B cell (primary cell): Measurements from ENCODE around the gene HTRA2. TPM values are rescaled to one million over a fixed set of nuclear protein-coding genes. Genes with fewer than 3 reads are reported as not detected.

Experiments
- ATAC-seq: fragments of 200-7000 bp; cut with Tn5 transposase; one replicate; pipeline ENCODE4 v1.10.0; 2021; ENCODE audit warnings: low read depth, mild to moderate bottlenecking, moderate number of reproducible peaks, moderate library complexity
- CTCF ChIA-PET: fragments of 350-600 bp; sonication (Branson Sonifier 250); formaldehyde crosslinking; loops from one replicate; lab custom pipeline; 2021; ENCODE audit warnings: antibody characterized with exemption, inconsistent platforms; lab: Charles Lee
- POLR2A ChIA-PET: fragments of 350-600 bp; sonication (Branson Sonifier 250); formaldehyde crosslinking; loops from one replicate; lab custom pipeline; 2021; ENCODE audit warnings: antibody characterized with exemption; lab: Charles Lee
- DNase-seq: peaks from one replicate; pipeline ENCODE4 v3.0.0; 2013
- H2AFZ ChIP-seq: 2 replicates; pipeline ENCODE4 v1.6.1; 2012; ENCODE audit warnings: mild to moderate bottlenecking, low read depth, low read length; ENCODE audit not compliant: insufficient read depth, poor library complexity, severe bottlenecking
- H3K27ac ChIP-seq, 2 donors: 1 replicate in 1 of 2; 2 replicates in 1 of 2; pipeline ENCODE4 v1.5.1; 2012 to 2013; ENCODE audit warnings: low read length in 2 of 2, mild to moderate bottlenecking in 2 of 2, moderate library complexity in 1 of 2
- H3K27me3 ChIP-seq, 4 experiments: fragments of 200-600 bp in 1 of 4; sonication (generic) in 1 of 4; replicated peaks in 1 of 4; 1 replicate in 2 of 4; 2 replicates in 2 of 4; pipeline versions ENCODE4 v1.6.1 to v1.7.0; 2013 to 2016; ENCODE audit warnings: low read length in 3 of 4, mild to moderate bottlenecking in 2 of 4, mixed read lengths in 1 of 4, moderate library complexity in 1 of 4; ENCODE audit not compliant: insufficient read depth in 4 of 4, control insufficient read depth in 3 of 4; ENCODE audit errors: control extremely low read depth in 1 of 4
- H3K36me3 ChIP-seq, 2 experiments: replicated peaks in 1 of 2; 1 replicate in 1 of 2; 2 replicates in 1 of 2; pipeline versions ENCODE4 v1.6.1 to v1.7.1; 2013; ENCODE audit warnings: low read length in 1 of 2; ENCODE audit not compliant: insufficient read depth in 2 of 2, control insufficient read depth in 1 of 2; ENCODE audit errors: control extremely low read depth in 1 of 2, extremely low read depth in 1 of 2
- H3K4me1 ChIP-seq, 2 donors: fragments of 200-600 bp in 1 of 2; sonication (generic) in 1 of 2; 1 replicate in 1 of 2; 2 replicates in 1 of 2; pipeline versions ENCODE4 v1.5.1 to v1.6.1; 2013 to 2017; ENCODE audit warnings: low read length in 2 of 2; ENCODE audit not compliant: control insufficient read depth in 2 of 2, insufficient read depth in 2 of 2
- H3K4me2 ChIP-seq: replicated peaks from 2 replicates; pipeline ENCODE3; 2012; ENCODE audit warnings: mild to moderate bottlenecking, low read depth, low read length; ENCODE audit not compliant: poor library complexity, severe bottlenecking
- H3K4me3 ChIP-seq, 5 experiments: fragments of 200-600 bp in 1 of 5; sonication (generic) in 1 of 5; 1 replicate in 3 of 5; 2 replicates in 2 of 5; pipeline versions ENCODE4 v1.5.1 to v1.7.0; 2011 to 2016; ENCODE audit warnings: low read length in 4 of 5, mild to moderate bottlenecking in 4 of 5, low read depth in 2 of 5, control low read depth in 1 of 5, moderate library complexity in 1 of 5; ENCODE audit not compliant: insufficient read depth in 1 of 5; ENCODE audit errors: control extremely low read depth in 1 of 5, extremely low read depth in 1 of 5
- H3K79me2 ChIP-seq: fragments of 200-600 bp; sonication (generic); one replicate; pipeline ENCODE4 v1.6.0; 2016; ENCODE audit warnings: low read length; ENCODE audit not compliant: control insufficient read depth, insufficient read depth
- H3K9ac ChIP-seq: fragments of 200-600 bp; sonication (generic); 2 replicates; pipeline ENCODE4 v1.6.1; 2017; ENCODE audit warnings: mild to moderate bottlenecking, low read length, moderate library complexity
- H3K9me3 ChIP-seq, 3 donors: one replicate each; pipeline versions ENCODE4 v1.6.1 to v1.7.1; 2013; ENCODE audit warnings: low read length in 2 of 3; ENCODE audit not compliant: control insufficient read depth in 2 of 3, insufficient read depth in 1 of 3; ENCODE audit errors: control extremely low read depth in 1 of 3
- H4K20me1 ChIP-seq: 2 replicates; pipeline ENCODE4 v1.6.0; 2012; ENCODE audit warnings: mild to moderate bottlenecking, low read length; ENCODE audit not compliant: insufficient read depth, control insufficient read depth, poor library complexity, severe bottlenecking
- H3K27ac Mint-ChIP-seq: one replicate; pipeline ENCODE4 v1.8.0; 2021; ENCODE audit warnings: mixed read lengths
- H3K27me3 Mint-ChIP-seq: one replicate; pipeline ENCODE4 v1.8.0; 2021; ENCODE audit warnings: mixed read lengths
- H3K4me1 Mint-ChIP-seq: one replicate; pipeline ENCODE4 v1.8.0; 2021; ENCODE audit warnings: mixed read lengths
- H3K4me3 Mint-ChIP-seq: one replicate; pipeline ENCODE4 v1.8.0; 2021; ENCODE audit warnings: mixed read lengths
- H3K9me3 Mint-ChIP-seq: one replicate; pipeline ENCODE4 v1.8.0; 2022; ENCODE audit warnings: mixed read lengths; ENCODE audit not compliant: insufficient read depth
- CTCF ChIP-seq: fragments of 200-600 bp; IDR thresholded peaks from one replicate; pipeline ENCODE4 v1.8.0; 2022; ENCODE audit warnings: antibody characterized with exemption, mild to moderate bottlenecking
- EZH2 ChIP-seq: IDR thresholded peaks from 2 replicates; pipeline ENCODE4 v1.6.1; 2012; ENCODE audit warnings: borderline replicate concordance, low read depth, mild to moderate bottlenecking, moderate library complexity, low read length; ENCODE audit not compliant: insufficient read depth, poor library complexity, severe bottlenecking
- WGBS: methylation state at CpG from one replicate; pipeline ENCODE4 v1.1.5; 2013; ENCODE audit warnings: missing lambda C conversion rate; ENCODE audit not compliant: insufficient coverage; 5-methylcytosine and 5-hydroxymethylcytosine counted together
- intact Hi-C: fragments of 100-400 bp; cut with micrococcal nuclease; formaldehyde crosslinking; loops from one replicate; pipeline ENCODE4 v1.10.0; 2022
- polyA plus RNA-seq: library from polyadenylated mRNA; depleted of rRNA; stranded (reverse); fragments of >200 nt; gene quantifications from 2 replicates; pipeline ENCODE4 v1.2.3, GENCODE V29; 2012
- total RNA-seq, 2 donors: library from RNA; stranded (reverse); fragments of 120-200 nt in 1 of 2; gene quantifications; 1 replicate in 1 of 2; 2 replicates in 1 of 2; pipeline versions ENCODE4 v1.2.3 to v1.2.4, GENCODE V29; 2013 to 2022

The HTRA2 gene
- total and polyA plus RNA-seq, 2 donors (not counting 1 experiment from before 2014, with no cell fraction given): 52.8 to 111 TPM

- peaks cover 55 to 56% of the 10 kb centered on the region in 2 donors for H3K4me1 ChIP-seq
- Mint-ChIP-seq H3K4me1 (peaks cover 67% of the 10 kb centered on the region), H3K27me3 (peaks cover 65% of the 10 kb centered on the region), H3K27ac (no peak overlapping the region), H3K4me3 (peak overlapping the region; percentile 86), H3K9me3 (no peaks in the 10 kb centered on the region)
- peaks cover 0 to 10% of the 10 kb centered on the region in 2 experiments for H3K36me3 ChIP-seq
- no peak overlapping the region for H3K27ac ChIP-seq
- H3K79me2 ChIP-seq: peaks cover 2% of the 10 kb centered on the region
- no peak for DNase-seq
- no peaks in the 10 kb centered on the region for H4K20me1 ChIP-seq
- ChIA-PET POLR2A (interaction anchor here (1.5 kb wide), 1 partner anchor 19 kb away, joined by 8 read pairs; the partner anchor contains the start of genes CCDC142 and TTC31), CTCF (interaction anchor here (0.8 to 3.0 kb wide), 7 partner anchors 8 to 87 kb away, joined by 3 to 16 read pairs (median 4); partner anchors contain the start of genes CCDC142 and TTC31)
- ATAC-seq: no peak
- peaks cover 0 to 31% (median 0%) of the 10 kb centered on the region in 3 donors for H3K9me3 ChIP-seq
- TF ChIP-seq CTCF (no peak), EZH2 (no peak)
- peaks cover 0 to 89% (median 38%) of the 10 kb centered on the region in 4 experiments for H3K27me3 ChIP-seq
- no peak overlapping the region for H3K9ac ChIP-seq
- WGBS: 80% methylated on average over 17 of the region's 18 CpGs
- intact Hi-C loops: no loop called here
- H3K4me3 ChIP-seq: no peak overlapping the region
- H3K4me2 ChIP-seq: no peak overlapping the region
- H2AFZ ChIP-seq: no peak overlapping the region
Measured at GRCh38 chr2:74501335-74502071, 28.2 kb upstream of the HTRA2 start.
